Muscle of back (tissue), 11 donors: ENCODE measurements around the gene ACBD6. TPM values are rescaled to one million over a fixed set of nuclear protein-coding genes. Genes with fewer than 3 reads are reported as not detected.

ENCODE experiments used
- DNase-seq, 3 donors: peaks; one replicate each; pipeline versions ENCODE4 v3.0.0 to v3.0.0-alpha.2; 2013
- polyA plus RNA-seq, 10 donors: library from polyadenylated mRNA; unstranded; fragments of 120-200 nt; gene quantifications; one replicate each; pipeline ENCODE4 v1.2.1, GENCODE V29; 2013; ENCODE audit not compliant: insufficient read length in 10 of 10

Gene ACBD6
- polyA plus RNA-seq, 10 donors: 39.9 to 53.6 (median 49.5) TPM

- no peak for DNase-seq
Observed at GRCh38 chr1:180246579-180246978, 255.8 kb downstream of the ACBD6 start.

- no peak for DNase-seq
Observed at GRCh38 chr1:180244840-180245239, 257.5 kb downstream of the ACBD6 start.

- no peak for DNase-seq
Observed at GRCh38 chr1:180243517-180244221, 258.7 kb downstream of the ACBD6 start.

- peak in 1 of 3 donors; percentile 27 for DNase-seq
Observed at GRCh38 chr1:180241716-180242544, 260.4 kb downstream of the ACBD6 start.

- DNase-seq: no peak
Observed at GRCh38 chr1:180239145-180240096, 263.0 kb downstream of the ACBD6 start.

- no peak for DNase-seq
Observed at GRCh38 chr1:180238675-180239074, 263.7 kb downstream of the ACBD6 start.

Other genes starting within 250 kb of the ACBD6 start
- gene OVAAL, start 56.4 kb upstream of the ACBD6 start, polyA plus RNA-seq: not detected
- 10 to 100 TPM in 6 of 10 donors, 1 to 10 TPM in 4; 9.0 to 12.7 (median 11.1) TPM for gene XPR1, start 129.4 kb upstream of the ACBD6 start, polyA plus RNA-seq